ENCODE measurements around the gene P2RX4. TPM values are rescaled to one million over a fixed set of nuclear protein-coding genes. Genes with fewer than 3 reads are reported as not detected.

P2RX4 gene
- total and polyA plus RNA-seq, 9 of the 15 experiments (the other 6 are each of a cell fraction or from before 2014, with no cell fraction given) = 6.6 to 21.5 (median 11.7) TPM

- BruUV-seq (replicated peaks) = no TSS peak
- DNase-seq (ENCODE audit: extremely low read depth in 1 of 4, low spot score in 3 of 4) (no peak), ATAC-seq (no peak), FAIRE-seq (no peak)
- Histone ChIP-seq H3K27ac (ENCODE audit: extremely low read depth, low read depth, low read length) (no peak overlapping the region), H2AFZ (ENCODE audit: low read depth, low read length) (peak overlapping the region; percentile 14; the same call in 1 of the 2 replicates), H3K9me3 (replicated peaks; ENCODE audit: control insufficient read depth, insufficient read depth, low read depth, low read length) (no peaks in the 10 kb centered on the region), H3K79me2 (ENCODE audit: control insufficient read depth, insufficient read depth, low read length) (no peaks in the 10 kb centered on the region), H3K4me3 (no peak overlapping the region), H3K4me2 (ENCODE audit: insufficient read depth, low read length) (no peak overlapping the region), H3K9me1 (ENCODE audit: control insufficient read depth, insufficient read depth, low read length) (no peaks in the 10 kb centered on the region), H3K27me3 (ENCODE audit: control insufficient read depth in 2 of 2, insufficient read depth in 2 of 2, low read length in 2 of 2) (no peaks in the 10 kb centered on the region), H3K4me1 (replicated peaks in 1 of 2; ENCODE audit: control insufficient read depth in 2 of 2, insufficient read depth in 2 of 2, low read length in 2 of 2) (peaks cover 2 to 4% of the 10 kb centered on the region in 2 experiments; a peak in 2 of 5 replicates), H3K36me3 (ENCODE audit: control insufficient read depth, insufficient read depth, low read length) (no peaks in the 10 kb centered on the region), H4K20me1 (replicated peaks; ENCODE audit: control insufficient read depth, insufficient read depth, low read length) (no peaks in the 10 kb centered on the region), H3K9ac (ENCODE audit: insufficient read depth in 1 of 2, low read depth in 2 of 2, low read length in 2 of 2) (no peak overlapping the region)
- intact Hi-C loops (cut with micrococcal nuclease) (no loop called here), in situ Hi-C loops (cut with MboI) (no loop called here)
- ChIA-PET POLR2A (interaction anchor here (0.5 to 1.5 kb wide), 4 partner anchors 10 to 41 kb away, joined by 3 read pairs; no protein-coding TSS in a partner anchor), CTCF (ENCODE audit: low intra/inter-chr PET ratio) (no interaction called here)
- 30% methylated on average over 1 of the region's 1 CpG for WGBS (ENCODE audit: insufficient coverage, low coverage, missing lambda C conversion rate)
- no peak for TF ChIP-seq FUS (optimal IDR thresholded peaks at IDR 0.05; ENCODE audit: low read depth, low read length)
- no peak for TF ChIP-seq BHLHE40 (IDR thresholded peaks at IDR 0.05; ENCODE audit: low read length)
- TF ChIP-seq NCOR1 (IDR thresholded peaks at IDR 0.05) = no peak
- TF ChIP-seq TCF3 (CRISPR knock-in tag; IDR thresholded peaks at IDR 0.05) = no peak
- no peak for TF ChIP-seq HMG20A (CRISPR knock-in tag; conservative IDR thresholded peaks at IDR 0.05)
- TF ChIP-seq POLR2AphosphoS5 (IDR thresholded peaks at IDR 0.05; ENCODE audit: control insufficient read depth, insufficient read depth, low read depth, low read length) = no peak
- TF ChIP-seq CUX1 (CRISPR knock-in tag; IDR thresholded peaks at IDR 0.05) = no peak
- TF ChIP-seq FOXM1 (IDR thresholded peaks at IDR 0.05; ENCODE audit: low read depth) = no peak
- no peak for TF ChIP-seq FOXM1 (CRISPR knock-in tag; IDR thresholded peaks at IDR 0.05; ENCODE audit: low read depth)
- TF ChIP-seq JUND (IDR thresholded peaks at IDR 0.05; ENCODE audit: borderline replicate concordance, low read depth, low read length) = no peak
- no peak for TF ChIP-seq JUND (tag; IDR thresholded peaks at IDR 0.05; ENCODE audit: borderline replicate concordance, low read depth, low read length)
- no peak for TF ChIP-seq SIRT6 (IDR thresholded peaks at IDR 0.05; ENCODE audit: low read depth, low read length)
- TF ChIP-seq CHD2 (IDR thresholded peaks at IDR 0.05; ENCODE audit: low read depth, low read length) = no peak
- no peak for TF ChIP-seq LCOR (CRISPR knock-in tag; IDR thresholded peaks at IDR 0.05)
- no peak for TF ChIP-seq ZNF589 (CRISPR knock-in tag; IDR thresholded peaks at IDR 0.05; ENCODE audit: low read depth)
- TF ChIP-seq NR1H2 (CRISPR knock-in tag; IDR thresholded peaks at IDR 0.05) = no peak
- TF ChIP-seq TRIM25 (IDR thresholded peaks at IDR 0.05; ENCODE audit: borderline replicate concordance) = no peak
These were observed 43.6 kb upstream of the P2RX4 start for GRCh38 chr12:121166356-121166755.
